Activated T-cell treated with anti-CD3 and anti-CD28 coated beads, Interleukin-2, amount 50 U/mL, for 4 hours (primary cell): Measurements from ENCODE around the gene FAM131C. TPM values are rescaled to one million over a fixed set of nuclear protein-coding genes. Genes with fewer than 3 reads are reported as not detected.
A peak's percentile ranks its signal among the peaks of the same experiment; 100 is the strongest.
"Not testable (repeated sequence)": the region's sequence is repeated elsewhere in the genome, so short reads cannot be mapped to it uniquely, and the experiment has no call there.

Experiments used
- ATAC-seq, 2 donors: fragments of 200-7000 bp; cut with Tn5 transposase; one replicate each; pipeline ENCODE4 v1.10.0; 2021
- DNase-seq: peaks from one replicate; pipeline ENCODE4 v3.0.0-alpha.2; 2020
- H3K27me3 Mint-ChIP-seq: one replicate; pipeline ENCODE4 v1.8.0; 2021; ENCODE audit warnings: low read depth, mixed read lengths
- H3K36me3 Mint-ChIP-seq: one replicate; pipeline ENCODE4 v1.8.0; 2022; ENCODE audit warnings: mixed read lengths; ENCODE audit not compliant: insufficient read depth
- H3K4me1 Mint-ChIP-seq: one replicate; pipeline ENCODE4 v1.8.0; 2021; ENCODE audit warnings: low read depth, mixed read lengths
- H3K4me3 Mint-ChIP-seq: one replicate; pipeline ENCODE4 v1.8.0; 2021; ENCODE audit warnings: mild to moderate bottlenecking, moderate library complexity, mixed read lengths
- H3K9me3 Mint-ChIP-seq: one replicate; pipeline ENCODE4 v1.8.0; 2021; ENCODE audit warnings: mixed read lengths
- total RNA-seq, 3 donors: library from RNA; stranded (reverse); gene quantifications; one replicate each; pipeline ENCODE4 v1.2.1, GENCODE V29; 2021

The FAM131C gene
- total RNA-seq, 3 donors from 2014 or later, result 0.20 to 0.24 TPM; not detected in 1

DNA sequence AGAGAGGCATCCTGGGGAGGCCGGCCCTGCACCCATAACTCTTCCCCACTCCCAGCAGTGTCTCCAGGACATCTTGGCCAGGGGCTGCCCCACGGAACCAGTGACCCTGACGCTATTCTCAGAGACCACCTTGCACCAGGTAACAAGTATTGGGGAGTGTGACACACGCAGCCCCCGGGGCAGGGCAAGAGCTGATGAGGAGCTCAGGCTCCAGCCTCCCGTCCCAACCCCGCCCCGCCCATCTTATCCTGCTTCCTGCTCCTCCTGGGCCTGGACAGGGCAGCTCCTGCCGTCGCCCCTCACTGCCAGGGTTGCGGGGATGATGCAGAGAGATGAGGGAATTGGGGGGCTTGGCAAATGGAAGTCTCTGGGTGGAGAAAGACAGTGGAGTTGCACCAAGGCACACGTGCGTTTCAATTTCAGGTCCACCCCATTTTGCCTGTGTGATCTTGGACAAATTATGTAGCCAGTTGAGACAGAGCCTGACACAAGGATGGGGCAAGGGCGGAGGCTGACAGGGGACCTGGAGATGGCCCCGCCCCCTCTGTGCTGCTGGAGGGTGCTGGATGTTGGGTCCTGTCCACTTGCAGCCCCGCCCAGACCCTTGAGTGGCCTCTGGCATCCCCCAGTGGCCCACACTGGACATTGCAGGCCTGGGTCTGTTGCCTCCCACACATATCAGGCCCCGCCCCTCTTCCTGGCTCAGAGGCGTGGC, 40.9 kb downstream of the FAM131C start:
- ATAC-seq, result peak; percentile 77 to 78
- no peaks in the 10 kb centered on the region for H3K9me3 Mint-ChIP-seq
- H3K36me3 Mint-ChIP-seq, result no peaks in the 10 kb centered on the region
- H3K27me3 Mint-ChIP-seq, result peaks cover 32% of the 10 kb centered on the region
- peaks cover 3% of the 10 kb centered on the region for H3K4me1 Mint-ChIP-seq
- peak; percentile 32 for DNase-seq
- no peak overlapping the region for H3K4me3 Mint-ChIP-seq

DNA sequence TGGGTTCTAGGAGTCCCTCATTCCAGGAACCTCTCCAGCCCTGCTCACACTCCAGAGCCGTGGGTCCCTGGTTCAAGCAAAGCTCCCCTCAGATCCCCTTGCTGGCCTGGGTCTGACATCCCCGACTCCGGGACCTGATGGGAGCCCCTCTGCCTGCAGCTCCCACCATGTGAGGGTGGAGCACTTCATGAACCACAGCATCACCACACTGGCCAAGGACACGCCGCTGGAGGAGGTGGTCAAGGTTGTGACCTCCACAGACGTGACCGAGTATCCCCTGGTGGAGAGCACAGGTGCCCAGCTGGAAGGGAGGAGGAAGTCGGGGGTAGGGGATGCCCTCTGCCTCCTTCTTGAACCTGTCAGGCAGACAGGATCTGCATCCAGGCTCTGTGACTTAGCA, 41.9 kb downstream of the FAM131C start:
- Mint-ChIP-seq H3K4me3 (no peak overlapping the region), H3K9me3 (no peaks in the 10 kb centered on the region), H3K27me3 (peaks cover 32% of the 10 kb centered on the region), H3K36me3 (no peaks in the 10 kb centered on the region), H3K4me1 (peaks cover 8% of the 10 kb centered on the region)
- ATAC-seq, result no peak
- no peak for DNase-seq

DNA sequence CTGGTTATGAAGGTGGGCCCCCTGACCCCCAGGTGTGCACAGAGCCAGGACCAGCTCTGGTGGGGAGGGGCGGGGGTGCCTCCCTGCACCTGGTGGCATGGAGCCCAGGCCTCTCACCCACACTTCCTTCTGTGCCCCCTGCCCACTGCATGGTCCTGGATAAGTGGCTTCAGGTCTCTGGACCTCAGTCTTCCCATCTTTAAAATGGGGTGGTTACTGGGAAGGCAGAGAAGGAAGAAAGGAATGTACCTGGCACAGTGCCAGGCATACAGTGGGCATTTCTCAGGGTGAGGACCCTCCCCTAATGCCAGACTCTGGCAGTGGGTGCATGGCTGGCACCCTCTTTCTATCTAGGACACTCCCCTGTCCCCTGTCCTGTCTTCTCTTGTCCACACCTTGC, 44.2 kb downstream of the FAM131C start:
- H3K36me3 Mint-ChIP-seq, result no peaks in the 10 kb centered on the region
- DNase-seq, result no peak

GRCh38 chr1:16029003-16029268, 44.5 kb downstream of the FAM131C start:
- H3K9me3 Mint-ChIP-seq, ATAC-seq, DNase-seq, H3K4me3 Mint-ChIP-seq, H3K36me3 Mint-ChIP-seq, H3K4me1 Mint-ChIP-seq: not testable (repeated sequence)
- peaks cover 32% of the 10 kb centered on the region for H3K27me3 Mint-ChIP-seq

More for the DNA sequence above, 44.2 kb downstream of the FAM131C start:
- ATAC-seq, result no peak
- no peaks in the 10 kb centered on the region for H3K9me3 Mint-ChIP-seq
- no peak overlapping the region for H3K4me3 Mint-ChIP-seq
- peaks cover 32% of the 10 kb centered on the region for H3K27me3 Mint-ChIP-seq
- H3K4me1 Mint-ChIP-seq, result peaks cover 8% of the 10 kb centered on the region

DNA sequence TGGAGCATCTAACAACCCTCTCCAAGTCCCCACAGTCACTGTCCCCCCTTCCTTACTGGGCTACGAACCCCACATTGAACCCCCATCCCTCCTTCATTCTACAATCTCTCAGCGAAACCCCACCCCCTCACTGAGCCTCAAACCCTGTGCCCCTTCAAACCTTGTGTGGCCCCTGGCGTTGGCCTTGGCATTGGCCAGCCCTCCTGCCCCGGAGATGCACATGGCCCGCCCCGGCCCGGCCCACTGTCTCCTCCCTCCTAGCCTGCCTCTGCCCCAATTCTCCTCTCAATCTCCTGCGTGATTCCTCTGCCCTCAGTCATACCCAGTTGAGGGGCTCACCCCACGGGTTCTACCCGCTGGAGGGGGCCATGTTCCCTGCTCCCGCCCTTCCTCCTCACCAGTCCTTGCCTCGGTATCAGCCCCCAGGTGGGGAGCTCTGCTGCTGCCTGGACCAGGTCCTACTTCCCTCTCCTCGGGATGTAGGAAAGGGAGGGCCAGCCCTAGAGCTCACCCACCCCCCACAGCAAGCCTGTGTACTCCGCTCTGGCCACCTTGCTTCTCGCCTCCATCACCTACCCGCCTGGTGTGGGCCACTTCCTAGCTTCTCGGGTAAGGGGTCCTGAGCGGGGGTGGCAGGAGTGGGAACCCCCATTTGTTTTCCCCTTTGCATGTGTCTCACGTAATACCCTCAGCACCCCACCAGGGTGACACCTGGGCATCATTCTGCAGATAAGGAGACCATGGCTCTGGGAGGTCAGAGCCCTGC, 45.0 kb downstream of the FAM131C start:
- Mint-ChIP-seq H3K27me3 (peaks cover 32% of the 10 kb centered on the region), H3K4me1 (peaks cover 8% of the 10 kb centered on the region), H3K9me3 (no peaks in the 10 kb centered on the region), H3K36me3 (no peaks in the 10 kb centered on the region), H3K4me3 (no peak overlapping the region)
- DNase-seq (no peak), ATAC-seq (no peak)

DNA sequence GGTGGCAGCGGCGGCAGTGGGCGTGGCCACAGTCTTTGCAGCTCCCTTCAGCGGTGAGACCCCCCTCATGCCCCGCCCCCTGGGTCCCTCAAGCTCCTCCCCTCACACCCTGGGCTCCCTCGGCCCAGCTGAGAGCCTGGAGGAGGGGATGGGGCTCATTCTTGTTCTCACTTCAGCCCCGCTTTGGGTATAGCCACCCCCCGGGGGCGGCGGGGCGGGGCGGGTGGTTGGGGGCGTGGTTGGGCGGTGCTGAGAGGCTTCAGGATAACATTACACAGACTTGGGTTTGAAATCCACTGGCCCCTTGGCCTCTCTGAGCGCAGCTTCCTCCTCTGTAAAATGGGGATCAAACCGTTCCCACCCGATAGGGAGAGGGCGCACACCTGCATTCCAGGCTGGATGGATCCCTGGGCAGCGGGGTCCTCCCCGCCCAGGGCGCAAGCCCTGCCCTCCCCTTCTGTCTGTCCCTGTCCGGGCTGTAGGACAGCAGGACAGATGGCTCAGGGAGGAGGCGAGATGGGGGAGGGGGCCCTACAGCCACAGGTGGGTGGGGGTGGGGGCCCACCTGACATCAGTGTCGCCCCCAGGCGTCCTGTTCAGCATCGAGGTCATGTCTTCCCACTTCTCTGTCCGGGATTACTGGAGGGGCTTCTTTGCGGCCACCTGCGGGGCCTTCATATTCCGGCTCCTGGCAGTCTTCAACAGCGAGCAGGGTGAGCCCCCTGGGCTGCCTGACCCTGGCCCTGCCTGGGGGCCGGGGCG, 46.5 kb downstream of the FAM131C start:
- Mint-ChIP-seq H3K4me1 (peaks cover 8% of the 10 kb centered on the region), H3K27me3 (peaks cover 28% of the 10 kb centered on the region), H3K36me3 (no peaks in the 10 kb centered on the region), H3K9me3 (no peaks in the 10 kb centered on the region), H3K4me3 (no peak overlapping the region)
- DNase-seq (peak; percentile 40), ATAC-seq (peak; percentile 65 to 74)

GRCh38 chr1:16026302-16026701, 47.1 kb downstream of the FAM131C start:
- peak in 1 of 2 donors; percentile 18 for ATAC-seq
- not testable (repeated sequence) for H3K4me3 Mint-ChIP-seq, H3K36me3 Mint-ChIP-seq, DNase-seq, H3K4me1 Mint-ChIP-seq, H3K9me3 Mint-ChIP-seq
- peaks cover 26% of the 10 kb centered on the region for H3K27me3 Mint-ChIP-seq

DNA sequence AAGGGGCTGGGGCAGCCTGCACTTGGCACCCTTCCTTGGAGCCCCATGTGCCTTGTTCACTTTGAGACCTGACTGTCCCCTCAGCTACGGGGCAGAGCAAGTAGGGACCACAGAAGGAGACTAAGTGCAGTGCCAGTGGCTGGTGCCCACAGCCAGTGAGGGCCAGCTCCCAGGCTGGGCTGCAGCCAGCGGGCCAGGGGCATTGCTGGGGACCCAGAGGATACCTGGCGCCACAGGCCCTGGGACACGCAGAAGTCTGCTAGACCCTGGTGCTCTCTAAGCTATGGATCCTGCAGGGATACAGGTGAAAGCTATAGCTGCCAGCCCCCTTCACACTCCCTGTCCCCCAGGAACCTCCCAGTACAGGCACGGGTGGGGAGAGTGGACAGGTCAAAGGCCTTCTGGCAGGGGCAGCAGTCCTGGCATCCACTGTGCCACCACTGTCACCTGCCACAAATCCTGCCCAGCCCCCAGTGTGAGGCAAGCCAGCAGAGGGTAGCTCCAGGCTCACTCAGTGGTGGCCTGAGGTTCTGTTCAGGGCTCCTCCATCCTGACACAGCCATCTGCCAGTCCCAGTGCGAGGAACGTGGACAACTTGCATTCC, 50.3 kb downstream of the FAM131C start:
- Mint-ChIP-seq H3K36me3 (no peaks in the 10 kb centered on the region), H3K4me3 (no peak overlapping the region), H3K27me3 (peaks cover 5% of the 10 kb centered on the region), H3K4me1 (peaks cover 8% of the 10 kb centered on the region), H3K9me3 (no peaks in the 10 kb centered on the region)
- ATAC-seq, result no peak
- no peak for DNase-seq

DNA sequence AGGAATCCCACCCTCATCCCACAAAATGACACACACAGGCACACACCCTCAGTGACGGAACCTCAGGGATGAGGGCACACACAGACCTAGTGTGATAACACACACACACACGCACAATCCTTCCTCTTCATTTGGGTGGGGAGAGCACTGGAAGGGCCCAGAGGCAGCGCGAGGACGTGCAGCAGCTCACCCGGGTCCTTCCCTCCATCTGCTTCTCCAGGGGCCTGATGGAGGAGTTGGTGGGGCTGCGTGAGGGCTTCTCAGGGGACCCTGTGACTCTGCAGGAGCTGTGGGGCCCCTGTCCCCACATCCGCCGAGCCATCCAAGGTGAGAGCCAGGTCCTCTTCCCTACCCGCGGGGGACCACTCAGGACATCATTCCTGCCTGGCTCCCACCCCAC, 51.1 kb downstream of the FAM131C start:
- no peak for ATAC-seq
- Mint-ChIP-seq H3K9me3 (no peaks in the 10 kb centered on the region), H3K4me1 (peaks cover 4% of the 10 kb centered on the region), H3K36me3 (no peaks in the 10 kb centered on the region), H3K4me3 (no peak overlapping the region), H3K27me3 (no peaks in the 10 kb centered on the region)
- DNase-seq, result no peak

GRCh38 chr1:16021681-16022080, 51.8 kb downstream of the FAM131C start, which contains the start of gene CLCNKA:
Gene CLCNKA (plus strand): TSS chr1:16022036. CDS start chr1:16022620, 584 bp downstream.
- DNase-seq (no peak), ATAC-seq (no peak)
- no peaks in the 10 kb centered on the region for H3K4me1 Mint-ChIP-seq
- H3K27me3 Mint-ChIP-seq, result no peaks in the 10 kb centered on the region
- H3K36me3 Mint-ChIP-seq, result no peaks in the 10 kb centered on the region
- H3K9me3 Mint-ChIP-seq, result no peaks in the 10 kb centered on the region
- no peak within 1 kb of the TSS for H3K4me3 Mint-ChIP-seq

GRCh38 chr1:16020878-16021277, 52.6 kb downstream of the FAM131C start:
- not testable (repeated sequence) for H3K4me1 Mint-ChIP-seq, H3K36me3 Mint-ChIP-seq, H3K9me3 Mint-ChIP-seq, ATAC-seq, H3K4me3 Mint-ChIP-seq, H3K27me3 Mint-ChIP-seq, DNase-seq

- Mint-ChIP-seq H3K27me3 (peaks cover under 1% of the 10 kb centered on the region), H3K9me3 (no peaks in the 10 kb centered on the region), H3K4me1 (no peaks in the 10 kb centered on the region), H3K4me3 (no peak overlapping the region), H3K36me3 (no peaks in the 10 kb centered on the region)
- DNase-seq (no peak), ATAC-seq (no peak)
Measured at GRCh38 chr1:16020325-16020724, 53.1 kb downstream of the FAM131C start.

- Mint-ChIP-seq H3K9me3 (no peaks in the 10 kb centered on the region), H3K36me3 (no peaks in the 10 kb centered on the region), H3K27me3 (peaks cover 5% of the 10 kb centered on the region), H3K4me1 (no peaks in the 10 kb centered on the region), H3K4me3 (no peak overlapping the region)
- ATAC-seq (no peak), DNase-seq (no peak)
Measured at GRCh38 chr1:16019644-16020277, 53.7 kb downstream of the FAM131C start.
